ENCODE results near the gene SNAPC2. TPM values are rescaled to one million over a fixed set of nuclear protein-coding genes. Genes with fewer than 3 reads are reported as not detected.

The SNAPC2 gene
- total RNA-seq, 4 donors from 2014 or later = 9.3 to 14.0 (median 11.5) TPM

GRCh38 chr19:7932276-7932929 lies 12.3 kb downstream of the SNAPC2 start:
- H3K4me1 ChIP-seq = peaks cover 0 to 37% of the 10 kb centered on the region in 2 donors
- H3K36me3 ChIP-seq = peaks cover 65 to 68% of the 10 kb centered on the region in 2 donors
- no peaks in the 10 kb centered on the region for H3K27me3 ChIP-seq
- no peaks in the 10 kb centered on the region for H3K9me3 ChIP-seq
- no peak overlapping the region for H3K27ac ChIP-seq
- intact Hi-C loops (cut with DNase I) = no loop called here
- no peak overlapping the region for H3K4me3 ChIP-seq (replicated peaks in 1 of 3)
- no peak for DNase-seq
- TF ChIP-seq CTCF (IDR thresholded peaks at IDR 0.05) (no peak), POLR2A (IDR thresholded peaks at IDR 0.05) (no peak)
- WGBS, 2 donors = 95 to 97% methylated on average over 21 to 23 of the region's 32 CpGs

- no peak for TF ChIP-seq POLR2A (IDR thresholded peaks at IDR 0.05)
- TF ChIP-seq CTCF (IDR thresholded peaks at IDR 0.05) = no peak
- no peaks in the 10 kb centered on the region for H3K27me3 ChIP-seq
- no peak overlapping the region for H3K4me3 ChIP-seq (replicated peaks in 1 of 3)
- H3K27ac ChIP-seq = no peak overlapping the region
- H3K36me3 ChIP-seq = peaks cover 66 to 73% of the 10 kb centered on the region in 2 donors
- no peaks in the 10 kb centered on the region for H3K9me3 ChIP-seq
- DNase-seq = no peak
- WGBS, 2 donors = 89 to 100% methylated on average over 6 to 10 of the region's 10 CpGs
- peaks cover 0 to 33% of the 10 kb centered on the region in 2 donors for H3K4me1 ChIP-seq
- intact Hi-C loops (cut with DNase I) = no loop called here
Measured at GRCh38 chr19:7932930-7933300, 12.8 kb downstream of the SNAPC2 start.

GRCh38 chr19:7933411-7933810 lies 13.3 kb downstream of the SNAPC2 start:
- 90 to 91% methylated on average over 14 of the region's 14 CpGs for WGBS, 2 donors
- Histone ChIP-seq H3K9me3 (no peaks in the 10 kb centered on the region), H3K27ac (no peak overlapping the region), H3K27me3 (no peaks in the 10 kb centered on the region), H3K4me1 (peaks cover 0 to 28% of the 10 kb centered on the region in 2 donors), H3K4me3 (replicated peaks in 1 of 3) (no peak overlapping the region), H3K36me3 (peaks cover 66 to 74% of the 10 kb centered on the region in 2 donors)
- no peak for DNase-seq
- intact Hi-C loops (cut with DNase I) = no loop called here
- TF ChIP-seq POLR2A (IDR thresholded peaks at IDR 0.05) (no peak), CTCF (IDR thresholded peaks at IDR 0.05) (no peak)

- Histone ChIP-seq H3K27ac (no peak overlapping the region), H3K4me1 (peaks cover 6 to 29% of the 10 kb centered on the region in 2 donors), H3K36me3 (peaks cover 66 to 74% of the 10 kb centered on the region in 2 donors), H3K9me3 (no peaks in the 10 kb centered on the region), H3K27me3 (no peaks in the 10 kb centered on the region), H3K4me3 (replicated peaks in 1 of 3) (no peak overlapping the region)
- WGBS, 2 donors = 93 to 97% methylated on average over 39 to 54 of the region's 55 CpGs
- no peak for DNase-seq
- intact Hi-C loops (cut with DNase I) = no loop called here
- TF ChIP-seq POLR2A (IDR thresholded peaks at IDR 0.05) (no peak), CTCF (IDR thresholded peaks at IDR 0.05) (no peak)
Measured at GRCh38 chr19:7933828-7934725, 13.9 kb downstream of the SNAPC2 start.

GRCh38 chr19:7934766-7935165 lies 14.6 kb downstream of the SNAPC2 start:
- Histone ChIP-seq H3K36me3 (peaks cover 66 to 74% of the 10 kb centered on the region in 2 donors), H3K27ac (no peak overlapping the region), H3K27me3 (no peaks in the 10 kb centered on the region), H3K4me1 (peaks cover 9 to 27% of the 10 kb centered on the region in 2 donors), H3K4me3 (replicated peaks in 1 of 3) (no peak overlapping the region), H3K9me3 (no peaks in the 10 kb centered on the region)
- WGBS, 2 donors = 96 to 97% methylated on average over 21 of the region's 21 CpGs
- DNase-seq = no peak
- intact Hi-C loops (cut with DNase I) = no loop called here
- TF ChIP-seq CTCF (IDR thresholded peaks at IDR 0.05) = no peak
- TF ChIP-seq POLR2A (IDR thresholded peaks at IDR 0.05) = no peak

Data from thyroid gland (tissue), 4 donors.